GM19023 (cell line): ENCODE measurements around the gene COG7.

ENCODE experiments used
- ATAC-seq: cut with Tn5 transposase; IDR thresholded peaks from one replicate; pipeline ENCODE4 v1.9.1; 2021; ENCODE audit warnings: mild to moderate bottlenecking, moderate library complexity; ENCODE audit not compliant: unreplicated experiment

COG7 gene

GRCh38 chr16:23365602-23366240, 87.3 kb downstream of the COG7 start:
- no peak for ATAC-seq

- ATAC-seq: no peak
Observed at GRCh38 chr16:23362460-23363317, 90.3 kb downstream of the COG7 start.

GRCh38 chr16:23359092-23359760, 93.8 kb downstream of the COG7 start:
- ATAC-seq: no peak

- ATAC-seq: no peak
Observed at GRCh38 chr16:23357761-23358290, 95.2 kb downstream of the COG7 start.

- no peak for ATAC-seq
Observed at GRCh38 chr16:23356941-23357340, 96.0 kb downstream of the COG7 start.

GRCh38 chr16:23355106-23355670, 97.8 kb downstream of the COG7 start:
- ATAC-seq: no peak

- ATAC-seq: no peak
Observed at GRCh38 chr16:23354246-23354645, 98.7 kb downstream of the COG7 start.

GRCh38 chr16:23353440-23353839, 99.5 kb downstream of the COG7 start:
- ATAC-seq: no peak

- ATAC-seq: no peak
Observed at GRCh38 chr16:23351360-23351759, 101.6 kb downstream of the COG7 start.

GRCh38 chr16:23348579-23349469, 104.2 kb downstream of the COG7 start:
- ATAC-seq: no peak

- no peak for ATAC-seq
Observed at GRCh38 chr16:23345237-23345636, 107.8 kb downstream of the COG7 start.

GRCh38 chr16:23343643-23344612, 109.1 kb downstream of the COG7 start:
- ATAC-seq: no peak

- no peak for ATAC-seq
Observed at GRCh38 chr16:23342083-23342640, 110.8 kb downstream of the COG7 start.

- ATAC-seq: no peak
Observed at GRCh38 chr16:23339787-23340186, 113.2 kb downstream of the COG7 start.
